ENCODE data around the gene ASGR2. TPM values are rescaled to one million over a fixed set of nuclear protein-coding genes. Genes with fewer than 3 reads are reported as not detected.
"Not testable (repeated sequence)": the region's sequence is repeated elsewhere in the genome, so short reads cannot be mapped to it uniquely, and the experiment has no call there.

Gene ASGR2
- total and polyA plus RNA-seq, 8 donors, result 0.73 to 2.2 (median 1.4) TPM; not detected in 5

- H3K4me3 ChIP-seq, result no peak overlapping the region
- H3K36me3 ChIP-seq, result no peaks in the 10 kb centered on the region
- H3K9me3 ChIP-seq, result no peaks in the 10 kb centered on the region
- WGBS, 5 donors, result 68 to 80% (median 73%) methylated on average over 12 to 20 of the region's 20 CpGs
- no peaks in the 10 kb centered on the region for H3K4me1 ChIP-seq
- H3K27me3 ChIP-seq, result peaks cover 0 to 80% (median 3%) of the 10 kb centered on the region in 3 donors
- H3K27ac ChIP-seq, result no peak overlapping the region
- peak in 1 of 2 donors; percentile 22 for DNase-seq
- TF ChIP-seq POLR2AphosphoS5 (IDR thresholded peaks at IDR 0.05) (no peak), POLR2A (IDR thresholded peaks at IDR 0.05) (no peak), EP300 (IDR thresholded peaks at IDR 0.05) (no peak)
- TF ChIP-seq, protein P1, sequence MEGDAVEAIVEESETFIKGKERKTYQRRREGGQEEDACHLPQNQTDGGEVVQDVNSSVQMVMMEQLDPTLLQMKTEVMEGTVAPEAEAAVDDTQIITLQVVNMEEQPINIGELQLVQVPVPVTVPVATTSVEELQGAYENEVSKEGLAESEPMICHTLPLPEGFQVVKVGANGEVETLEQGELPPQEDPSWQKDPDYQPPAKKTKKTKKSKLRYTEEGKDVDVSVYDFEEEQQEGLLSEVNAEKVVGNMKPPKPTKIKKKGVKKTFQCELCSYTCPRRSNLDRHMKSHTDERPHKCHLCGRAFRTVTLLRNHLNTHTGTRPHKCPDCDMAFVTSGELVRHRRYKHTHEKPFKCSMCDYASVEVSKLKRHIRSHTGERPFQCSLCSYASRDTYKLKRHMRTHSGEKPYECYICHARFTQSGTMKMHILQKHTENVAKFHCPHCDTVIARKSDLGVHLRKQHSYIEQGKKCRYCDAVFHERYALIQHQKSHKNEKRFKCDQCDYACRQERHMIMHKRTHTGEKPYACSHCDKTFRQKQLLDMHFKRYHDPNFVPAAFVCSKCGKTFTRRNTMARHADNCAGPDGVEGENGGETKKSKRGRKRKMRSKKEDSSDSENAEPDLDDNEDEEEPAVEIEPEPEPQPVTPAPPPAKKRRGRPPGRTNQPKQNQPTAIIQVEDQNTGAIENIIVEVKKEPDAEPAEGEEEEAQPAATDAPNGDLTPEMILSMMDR (IDR thresholded peaks at IDR 0.05), result no peak
- intact Hi-C loops (cut with DNase I; ENCODE audit: low total_unique reads), result no loop called here
Observed at GRCh38 chr17:7107012-7107754, 7.4 kb downstream of the ASGR2 start.

- Histone ChIP-seq H3K27ac (no peak overlapping the region), H3K36me3 (no peaks in the 10 kb centered on the region), H3K27me3 (peaks cover 3 to 63% (median 3%) of the 10 kb centered on the region in 3 donors), H3K9me3 (no peaks in the 10 kb centered on the region), H3K4me3 (no peak overlapping the region), H3K4me1 (no peaks in the 10 kb centered on the region)
- intact Hi-C loops (cut with DNase I; ENCODE audit: low total_unique reads), result no loop called here
- TF ChIP-seq POLR2AphosphoS5 (IDR thresholded peaks at IDR 0.05) (no peak), POLR2A (IDR thresholded peaks at IDR 0.05) (no peak)
- DNase-seq, result no peak
- WGBS, 5 donors, result 50 to 74% (median 66%) methylated on average over 6 of the region's 6 CpGs
Observed at GRCh38 chr17:7102421-7102820, 12.2 kb downstream of the ASGR2 start.

DNA sequence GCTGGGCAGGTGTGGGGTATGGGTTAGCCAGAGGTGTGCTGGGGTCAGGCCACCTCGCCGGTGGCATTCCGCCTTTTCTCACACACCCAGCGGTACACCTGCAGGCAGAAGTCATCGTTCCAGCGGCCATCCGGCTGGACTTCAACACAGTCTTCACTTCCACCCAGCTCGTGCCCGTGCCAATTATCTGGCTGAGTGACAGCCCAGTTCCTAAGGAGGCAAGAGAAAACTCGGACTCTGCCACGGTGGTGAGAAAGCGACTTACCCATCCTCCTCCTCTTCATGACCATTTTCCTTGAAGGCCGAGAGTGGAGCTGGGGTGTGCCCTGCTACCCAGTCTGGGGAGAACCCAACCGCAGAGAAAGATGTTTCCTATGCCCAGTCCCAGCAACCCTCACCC is 13.1 kb downstream of the ASGR2 start:
- Histone ChIP-seq H3K36me3 (no peaks in the 10 kb centered on the region), H3K27ac (no peak overlapping the region), H3K4me3 (no peak overlapping the region), H3K9me3 (no peaks in the 10 kb centered on the region), H3K4me1 (no peaks in the 10 kb centered on the region), H3K27me3 (peaks cover 3 to 64% (median 3%) of the 10 kb centered on the region in 3 donors)
- 84 to 88% (median 86%) methylated on average over 14 of the region's 14 CpGs for WGBS, 5 donors
- intact Hi-C loops (cut with DNase I; ENCODE audit: low total_unique reads), result no loop called here
- TF ChIP-seq POLR2AphosphoS5 (IDR thresholded peaks at IDR 0.05) (no peak), POLR2A (IDR thresholded peaks at IDR 0.05) (no peak), EP300 (IDR thresholded peaks at IDR 0.05) (no peak)
- TF ChIP-seq, protein P1 (IDR thresholded peaks at IDR 0.05), result no peak
- no peak for DNase-seq

- intact Hi-C loops (cut with DNase I; ENCODE audit: low total_unique reads); H3K27ac ChIP-seq; H3K36me3 ChIP-seq; DNase-seq; H3K9me3 ChIP-seq; H3K4me1 ChIP-seq; H3K4me3 ChIP-seq: not testable (repeated sequence)
- WGBS, 5 donors, result 89 to 93% (median 92%) methylated on average over 16 to 49 of the region's 50 CpGs
- H3K27me3 ChIP-seq, result peaks cover 3 to 63% (median 3%) of the 10 kb centered on the region in 3 donors
Observed at GRCh38 chr17:7100641-7101379, 13.8 kb downstream of the ASGR2 start.

- TF ChIP-seq EP300 (IDR thresholded peaks at IDR 0.05) (no peak), POLR2A (IDR thresholded peaks at IDR 0.05) (no peak), POLR2AphosphoS5 (IDR thresholded peaks at IDR 0.05) (no peak)
- TF ChIP-seq, protein P1 (IDR thresholded peaks at IDR 0.05), result no peak
- Histone ChIP-seq H3K27me3 (peaks cover 3 to 64% (median 3%) of the 10 kb centered on the region in 3 donors), H3K9me3 (no peaks in the 10 kb centered on the region), H3K4me1 (no peaks in the 10 kb centered on the region), H3K27ac (no peak overlapping the region), H3K36me3 (no peaks in the 10 kb centered on the region), H3K4me3 (no peak overlapping the region)
- intact Hi-C loops (cut with DNase I; ENCODE audit: low total_unique reads), result no loop called here
- DNase-seq, result no peak
- 79 to 83% (median 82%) methylated on average over 13 of the region's 13 CpGs for WGBS, 5 donors
Observed at GRCh38 chr17:7098802-7099459, 15.7 kb downstream of the ASGR2 start.

Data from stomach (tissue), 9 donors.